ENCODE data around the gene FGFBP1.

FGFBP1 gene

GRCh38 chr4:15891312-15891711 is 47.2 kb downstream of the FGFBP1 start:
- H3K36me3 ChIP-seq, result no peaks in the 10 kb centered on the region
- no peak for DNase-seq
- no peaks in the 10 kb centered on the region for H3K27me3 ChIP-seq (ENCODE audit: insufficient read depth, low read depth, severe bottlenecking)
- H3K27ac ChIP-seq, result no peak overlapping the region
- H3K9me3 ChIP-seq (ENCODE audit: severe bottlenecking), result no peaks in the 10 kb centered on the region
- no peak for TF ChIP-seq CTCF (IDR thresholded peaks at IDR 0.05; ENCODE audit: low read depth, low read length)
- H3K4me3 ChIP-seq (ENCODE audit: low read depth, low read length), result no peak overlapping the region

- no peaks in the 10 kb centered on the region for H3K27me3 ChIP-seq (ENCODE audit: insufficient read depth, low read depth, severe bottlenecking)
- H3K27ac ChIP-seq, result no peak overlapping the region
- no peaks in the 10 kb centered on the region for H3K9me3 ChIP-seq (ENCODE audit: severe bottlenecking)
- no peak for TF ChIP-seq CTCF (IDR thresholded peaks at IDR 0.05; ENCODE audit: low read depth, low read length)
- DNase-seq, result no peak
- H3K4me3 ChIP-seq (ENCODE audit: low read depth, low read length), result no peak overlapping the region
- no peaks in the 10 kb centered on the region for H3K36me3 ChIP-seq
Measured at GRCh38 chr4:15890246-15890829, 48.2 kb downstream of the FGFBP1 start.

GRCh38 chr4:15888515-15888914 is 50.0 kb downstream of the FGFBP1 start:
- no peak overlapping the region for H3K4me3 ChIP-seq (ENCODE audit: low read depth, low read length)

More at GRCh38 chr4:15888515-15888914, 50.0 kb downstream of the FGFBP1 start:
- H3K36me3 ChIP-seq, result no peaks in the 10 kb centered on the region
- no peak overlapping the region for H3K27ac ChIP-seq
- H3K27me3 ChIP-seq (ENCODE audit: insufficient read depth, low read depth, severe bottlenecking), result no peaks in the 10 kb centered on the region
- H3K9me3 ChIP-seq (ENCODE audit: severe bottlenecking), result no peaks in the 10 kb centered on the region
- TF ChIP-seq CTCF (IDR thresholded peaks at IDR 0.05; ENCODE audit: low read depth, low read length), result no peak
- no peak for DNase-seq

All from WERI-Rb-1 (cell line).